ENCODE measurements around the gene ZNF429.
"Not testable (repeated sequence)": the region's sequence is repeated elsewhere in the genome, so short reads cannot be mapped to it uniquely, and the experiment has no call there.

Gene ZNF429

GRCh38 chr19:21505459-21506451 is at the start of gene ZNF429:
Gene ZNF429 (plus strand): TSS chr19:21505602. CDS start chr19:21505772, 170 bp downstream.
- DNase-seq (ENCODE audit: low read depth in 3 of 3) = peak; percentile 64 to 84 (median 84)

DNA sequence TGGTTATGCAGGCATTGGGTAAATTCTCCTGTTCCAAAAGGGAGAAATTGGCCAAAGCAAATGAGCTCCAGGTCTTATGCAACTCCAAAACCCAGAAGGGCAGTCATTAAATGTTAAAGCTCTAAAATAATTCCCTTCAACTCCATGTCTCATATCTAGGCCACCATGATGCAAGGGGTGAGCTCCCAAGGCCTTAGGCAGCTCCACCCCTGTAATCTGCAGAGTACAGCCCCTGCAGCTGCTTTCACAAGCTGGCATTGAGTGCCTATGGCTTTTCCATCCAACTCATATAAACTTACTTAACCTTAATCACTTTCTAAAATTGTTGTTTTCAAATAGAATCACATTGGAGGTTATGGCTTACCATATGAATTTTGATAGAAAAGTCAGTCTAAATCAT is 44.7 kb upstream of the ZNF429 start:
- no peak for DNase-seq (ENCODE audit: low read depth in 3 of 3)

DNA sequence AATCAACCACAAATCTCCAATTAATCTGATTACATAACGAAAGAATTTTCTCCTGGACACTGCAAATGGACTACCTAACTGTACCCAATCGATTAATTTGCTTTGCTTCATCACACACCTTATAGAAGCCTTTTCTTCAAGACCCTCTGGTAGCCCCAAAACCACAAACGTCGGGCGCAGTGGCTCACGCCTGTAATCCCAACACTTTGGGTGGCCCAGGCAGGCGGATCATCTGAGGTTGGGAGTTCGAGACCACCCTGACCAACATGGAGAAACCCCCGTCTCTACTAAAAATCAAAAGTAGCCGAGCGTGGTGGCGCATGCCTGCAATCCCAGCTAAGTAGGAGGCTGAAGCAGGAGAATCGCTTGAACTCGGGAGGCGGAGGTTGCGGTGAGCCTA is 42.9 kb upstream of the ZNF429 start:
- DNase-seq (ENCODE audit: low read depth in 3 of 3) = no peak

- DNase-seq (ENCODE audit: low read depth in 3 of 3) = no peak
Observed at GRCh38 chr19:21463449-21464105, 41.8 kb upstream of the ZNF429 start.

GRCh38 chr19:21466627-21467026 is 38.8 kb upstream of the ZNF429 start:
- DNase-seq (ENCODE audit: low read depth in 3 of 3) = no peak

DNA sequence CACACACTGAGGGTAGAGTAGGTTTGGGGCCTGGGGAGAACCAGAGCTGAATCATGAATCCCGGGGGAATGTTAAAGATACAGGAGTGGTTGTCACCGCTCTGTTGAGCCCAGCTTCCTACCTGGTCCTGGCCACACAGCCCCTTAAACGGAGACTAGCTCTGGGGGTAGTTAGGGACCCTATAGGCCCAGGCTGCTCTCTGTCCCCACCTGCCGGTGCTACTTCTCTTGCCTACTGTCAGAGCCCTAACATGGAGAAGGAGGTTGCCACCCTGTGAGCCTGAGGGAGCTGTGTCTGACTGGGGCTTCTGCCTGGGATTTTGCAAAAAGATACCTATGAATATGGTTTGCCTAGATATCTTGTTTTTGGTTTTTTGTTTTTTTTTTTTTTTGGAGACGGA is 36.6 kb upstream of the ZNF429 start:
- DNase-seq (ENCODE audit: low read depth in 3 of 3) = no peak

GRCh38 chr19:21472507-21472906 is 32.9 kb upstream of the ZNF429 start:
- DNase-seq (ENCODE audit: low read depth in 3 of 3) = no peak

DNA sequence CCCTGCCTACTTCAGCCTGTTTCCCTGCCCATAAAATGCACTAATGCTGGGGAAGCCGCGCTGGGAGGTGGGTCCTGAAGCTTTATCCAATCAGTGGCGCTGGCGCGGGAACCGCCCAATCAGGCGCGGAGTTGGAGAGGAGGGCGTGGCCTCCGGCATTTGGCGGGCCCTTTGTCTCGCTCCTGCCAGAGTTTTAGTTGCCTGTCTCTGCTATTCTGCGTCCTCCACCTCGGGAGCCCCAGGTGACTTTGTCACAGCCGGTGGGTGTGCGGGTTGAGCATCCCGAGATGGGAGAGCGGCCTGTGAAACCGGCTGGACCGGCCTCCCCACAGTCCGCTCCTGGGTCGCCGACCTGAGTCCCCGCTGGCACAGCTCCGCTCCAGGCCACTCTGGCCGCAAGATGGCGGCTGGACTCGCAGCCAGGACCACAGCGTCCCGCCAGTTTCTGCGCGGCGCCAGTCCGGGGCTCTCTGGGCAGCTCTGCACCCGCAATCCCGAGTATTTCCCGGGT is 30.7 kb upstream of the ZNF429 start:
- DNase-seq (ENCODE audit: low read depth in 3 of 3) = peak; percentile 36 to 57 (median 53)

- DNase-seq (ENCODE audit: low read depth in 3 of 3) = not testable (repeated sequence)
Observed at GRCh38 chr19:21482361-21482760, 23.0 kb upstream of the ZNF429 start.

DNA sequence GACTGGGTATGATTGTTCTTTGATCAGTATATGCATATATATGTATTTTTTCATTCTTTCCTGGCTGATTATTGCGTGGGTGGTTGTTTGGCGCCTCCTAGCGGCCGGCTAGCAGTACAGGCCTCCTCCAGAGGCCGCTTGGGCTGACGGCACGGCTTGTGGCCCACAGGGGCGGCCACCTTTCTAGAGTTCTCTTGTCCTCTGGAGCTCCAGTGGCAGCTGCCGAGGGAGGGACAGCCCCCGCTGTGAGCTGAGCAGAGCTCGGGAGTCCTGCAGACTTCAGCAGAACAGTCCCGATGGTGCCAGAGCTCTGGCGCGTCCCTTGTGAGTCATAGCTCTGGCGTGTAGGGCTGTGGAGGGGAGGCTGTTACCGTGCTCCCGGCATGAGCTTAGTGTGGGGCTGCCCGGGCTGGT is 22.5 kb upstream of the ZNF429 start:
- peak; percentile 35 to 42 (median 41) for DNase-seq (ENCODE audit: low read depth in 3 of 3)

GRCh38 chr19:21483589-21484170 is 21.7 kb upstream of the ZNF429 start:
- peak in 2 of 3 experiments; percentile 49 for DNase-seq (ENCODE audit: low read depth in 3 of 3)

GRCh38 chr19:21484631-21485030 is 20.8 kb upstream of the ZNF429 start:
- no peak for DNase-seq (ENCODE audit: low read depth in 3 of 3)

- DNase-seq (ENCODE audit: low read depth in 3 of 3) = no peak
Observed at GRCh38 chr19:21485926-21486325, 19.5 kb upstream of the ZNF429 start.

DNA sequence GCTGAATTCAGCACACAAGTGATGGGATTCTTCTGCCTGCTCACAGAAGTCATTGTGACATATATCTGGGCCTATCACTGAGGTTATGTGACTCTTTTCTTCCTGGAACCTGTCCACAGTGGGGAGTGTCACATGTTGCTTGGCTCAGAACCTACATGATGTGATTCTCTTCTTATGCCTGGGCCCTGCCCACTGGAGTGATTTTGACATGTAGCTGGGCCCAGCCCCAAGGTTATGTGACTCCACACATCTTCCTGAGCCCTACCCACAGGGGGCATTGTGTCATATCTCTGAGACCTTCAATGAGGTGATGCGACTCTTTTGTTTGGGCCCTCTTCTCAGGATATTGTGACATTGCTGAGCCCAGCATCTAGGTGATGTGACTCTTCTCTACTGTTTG is 17.4 kb upstream of the ZNF429 start:
- DNase-seq (ENCODE audit: low read depth in 3 of 3) = no peak

- no peak for DNase-seq (ENCODE audit: low read depth in 3 of 3)
Observed at GRCh38 chr19:21491146-21491545, 14.3 kb upstream of the ZNF429 start.

DNA sequence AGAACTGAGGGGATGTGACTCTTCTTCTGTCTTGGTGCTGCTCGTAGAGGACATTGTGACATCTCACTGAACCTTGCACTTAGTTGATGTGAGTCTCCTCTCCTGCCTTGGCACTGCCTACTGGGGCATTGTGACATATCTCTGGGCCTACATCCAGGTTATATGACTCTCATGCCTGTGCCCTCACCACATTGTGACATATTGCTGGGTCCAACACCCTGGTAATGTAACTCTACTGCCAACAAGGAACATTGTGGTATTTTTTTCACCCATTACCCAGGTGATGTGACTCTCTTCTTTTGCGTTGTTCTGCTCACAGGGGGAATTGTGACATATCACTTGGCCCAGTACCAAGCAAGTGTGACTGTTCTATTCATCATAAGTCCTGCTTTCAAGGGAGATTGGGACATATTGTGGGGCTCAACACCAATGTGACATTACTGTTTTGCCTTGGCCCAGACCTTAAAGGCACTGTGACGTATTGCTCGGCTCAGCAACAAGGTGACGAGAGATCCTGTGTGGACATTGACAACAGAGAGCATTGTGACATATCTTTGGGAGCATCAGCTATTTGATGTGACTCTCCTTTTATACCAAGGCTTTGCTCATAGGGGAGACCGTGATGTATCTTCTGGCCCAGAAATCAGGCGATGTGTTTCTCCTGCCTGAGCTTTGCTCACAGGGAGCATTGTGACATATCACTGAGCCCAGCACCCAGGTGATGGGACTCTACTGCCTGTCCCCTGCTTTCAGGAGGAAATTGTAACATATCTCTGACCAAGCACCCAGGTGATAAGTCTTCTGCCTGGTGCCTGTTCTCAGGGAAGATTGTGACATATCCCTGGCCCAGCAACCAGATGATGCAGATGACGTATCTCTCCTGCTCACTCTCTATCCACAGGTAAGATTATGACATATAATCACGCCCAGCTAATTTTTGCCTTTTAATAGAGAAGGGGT is 12.2 kb upstream of the ZNF429 start:
- no peak for DNase-seq (ENCODE audit: low read depth in 3 of 3)

- DNase-seq (ENCODE audit: low read depth in 3 of 3) = no peak
Observed at GRCh38 chr19:21496876-21497275, 8.5 kb upstream of the ZNF429 start.

DNA sequence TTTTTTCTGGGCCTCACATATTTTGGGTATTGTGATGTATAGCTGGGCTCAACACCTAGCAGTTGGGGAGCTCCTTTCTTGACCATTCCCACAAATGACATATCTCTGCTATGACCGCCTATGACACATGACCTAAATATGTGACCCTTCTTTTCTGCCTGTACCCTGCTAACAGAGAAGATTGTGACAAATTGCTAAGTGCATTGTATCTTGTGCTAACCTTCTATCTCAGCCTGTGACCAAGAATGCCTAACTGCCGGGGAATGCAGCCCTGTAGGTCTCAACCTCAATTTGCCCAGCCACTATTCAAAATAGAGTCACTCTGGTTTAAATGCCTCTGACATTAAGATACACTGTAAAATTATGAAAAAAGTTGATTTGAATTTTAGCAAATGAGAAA is 6.8 kb upstream of the ZNF429 start:
- no peak for DNase-seq (ENCODE audit: low read depth in 3 of 3)

GRCh38 chr19:21508198-21508597 is 2.8 kb downstream of the ZNF429 start:
- DNase-seq (ENCODE audit: low read depth in 3 of 3) = no peak

GRCh38 chr19:21511058-21511457 is 5.7 kb downstream of the ZNF429 start:
- not testable (repeated sequence) for DNase-seq (ENCODE audit: low read depth in 3 of 3)

DNA sequence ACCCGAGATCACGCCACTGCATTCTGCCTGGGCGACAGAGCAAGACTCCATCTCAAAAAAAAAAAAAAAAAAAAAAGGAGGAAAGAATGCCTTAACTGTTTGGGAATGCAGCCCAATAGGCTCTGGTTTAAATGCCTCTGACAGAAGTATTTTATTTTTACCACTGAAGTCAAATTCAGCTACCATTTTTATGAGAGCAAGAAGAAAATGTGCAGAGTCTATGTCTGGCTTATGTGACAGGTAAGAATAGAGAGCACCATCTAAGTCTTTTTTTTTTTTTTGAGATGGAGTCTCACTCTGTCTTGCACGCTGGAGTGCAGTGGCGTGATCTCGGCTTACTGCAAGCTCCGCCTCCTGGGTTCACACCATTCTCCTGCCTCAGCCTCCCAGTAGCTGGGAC is 7.2 kb downstream of the ZNF429 start:
- DNase-seq (ENCODE audit: low read depth in 3 of 3) = not testable (repeated sequence)

Data from stimulated activated CD4-positive, alpha-beta T cell treated with anti-CD3 and anti-CD28 coated beads, TNF-alpha, amount 100 ng/mL, for 4 hours (primary cell).